GM21529 (cell line): Measurements from ENCODE around the gene RPLP2.

Source experiments
- ATAC-seq: cut with Tn5 transposase; IDR thresholded peaks from one replicate; pipeline ENCODE4 v1.9.1; 2021; ENCODE audit not compliant: unreplicated experiment

The RPLP2 gene

GRCh38 chr11:790721-791564 lies 18.8 kb upstream of the RPLP2 start:
- ATAC-seq, result no peak

- no peak for ATAC-seq
Observed at GRCh38 chr11:791658-792534, 17.9 kb upstream of the RPLP2 start.

GRCh38 chr11:792535-792821 lies 17.3 kb upstream of the RPLP2 start:
- ATAC-seq, result no peak

- ATAC-seq, result no peak
Observed at GRCh38 chr11:792873-793272, 16.9 kb upstream of the RPLP2 start.

- no peak for ATAC-seq
Observed at GRCh38 chr11:793556-793955, 16.2 kb upstream of the RPLP2 start.

- no peak for ATAC-seq
Observed at GRCh38 chr11:794013-794765, 15.6 kb upstream of the RPLP2 start.

- ATAC-seq, result no peak
Observed at GRCh38 chr11:794766-795633, 14.8 kb upstream of the RPLP2 start.

GRCh38 chr11:795634-796564 lies 13.9 kb upstream of the RPLP2 start:
- ATAC-seq, result peak; percentile 36

- no peak for ATAC-seq
Observed at GRCh38 chr11:796565-797295, 13.0 kb upstream of the RPLP2 start.

- peak; percentile 53 for ATAC-seq
Observed at GRCh38 chr11:797296-798092, 12.3 kb upstream of the RPLP2 start.

- ATAC-seq, result peak; percentile 55
Observed at GRCh38 chr11:798093-798713, 11.6 kb upstream of the RPLP2 start, which contains the start of gene SLC25A22. SLC25A22 (minus strand) TSS chr11:798281; CDS start chr11:795006, 3,275 bp downstream.

- ATAC-seq, result no peak
Observed at GRCh38 chr11:799641-800316, 10.0 kb upstream of the RPLP2 start.

GRCh38 chr11:800473-800872 lies 9.3 kb upstream of the RPLP2 start:
- ATAC-seq, result no peak

- ATAC-seq, result no peak
Observed at GRCh38 chr11:801097-801780, 8.5 kb upstream of the RPLP2 start.

GRCh38 chr11:802018-802617 lies 7.6 kb upstream of the RPLP2 start:
- no peak for ATAC-seq
